ENCODE data around the gene CYB5RL.

GRCh38 chr1:54156201-54156600 lies 43.6 kb downstream of the CYB5RL start:
- TF ChIP-seq POLR2A (IDR thresholded peaks at IDR 0.05; ENCODE audit: low read depth, low read length) = no peak
- TF ChIP-seq POLR2AphosphoS5 (IDR thresholded peaks at IDR 0.05; ENCODE audit: insufficient read depth, low read depth, low read length) = no peak
- no peak for TF ChIP-seq CTCF (IDR thresholded peaks at IDR 0.05; ENCODE audit: extremely low read depth in 1 of 2, insufficient read depth in 1 of 2, low read depth in 1 of 2, low read length in 2 of 2)
- TF ChIP-seq GATA2 (IDR thresholded peaks at IDR 0.05; ENCODE audit: insufficient read depth, insufficient read length, low read depth, low read length) = no peak
- no peak for TF ChIP-seq MAX (IDR thresholded peaks at IDR 0.05; ENCODE audit: insufficient read depth, insufficient read length)

Measured in endothelial cell of umbilical vein (primary cell).